Epithelial cell of esophagus (primary cell): ENCODE measurements around the gene ABCF2.

ENCODE experiments used
- DNase-seq: peaks from one replicate; pipeline ENCODE4 v3.0.0; 2010; ENCODE audit warnings: low read depth
- H3K4me3 ChIP-seq: 2 replicates; pipeline ENCODE4 v1.5.1; 2011; ENCODE audit warnings: mild to moderate bottlenecking, low read length, control low read depth
- CTCF ChIP-seq: IDR thresholded peaks from 2 replicates; pipeline ENCODE4 v1.5.1; 2011; ENCODE audit warnings: low read depth, mild to moderate bottlenecking, low read length, control low read depth, inconsistent platforms; ENCODE audit not compliant: insufficient read depth; ENCODE audit errors: missing control alignments

The ABCF2 gene

GRCh38 chr7:151260471-151260870, 33.5 kb upstream of the ABCF2 start:
- no peak for DNase-seq
- no peak for TF ChIP-seq CTCF
- no peak overlapping the region for H3K4me3 ChIP-seq

GRCh38 chr7:151257990-151258389, 31.0 kb upstream of the ABCF2 start:
- no peak overlapping the region for H3K4me3 ChIP-seq
- DNase-seq = no peak
- TF ChIP-seq CTCF = no peak

GRCh38 chr7:151256410-151257045, 29.5 kb upstream of the ABCF2 start:
- no peak for DNase-seq
- TF ChIP-seq CTCF = no peak
- H3K4me3 ChIP-seq = no peak overlapping the region

GRCh38 chr7:151255390-151255789, 28.4 kb upstream of the ABCF2 start:
- DNase-seq = no peak
- TF ChIP-seq CTCF = no peak
- no peak overlapping the region for H3K4me3 ChIP-seq

GRCh38 chr7:151254851-151255250, 27.8 kb upstream of the ABCF2 start:
- no peak for DNase-seq
- no peak for TF ChIP-seq CTCF
- no peak overlapping the region for H3K4me3 ChIP-seq

GRCh38 chr7:151254316-151254715, 27.3 kb upstream of the ABCF2 start:
- no peak for TF ChIP-seq CTCF
- no peak for DNase-seq
- H3K4me3 ChIP-seq = no peak overlapping the region

GRCh38 chr7:151252961-151253711, 26.1 kb upstream of the ABCF2 start:
- no peak for TF ChIP-seq CTCF

More at GRCh38 chr7:151252961-151253711, 26.1 kb upstream of the ABCF2 start:
- no peak overlapping the region for H3K4me3 ChIP-seq
- DNase-seq = no peak
